Kidney glomerular epithelial cell (primary cell): ENCODE results near the gene EIF4H.
"Not testable (repeated sequence)": the region's sequence is repeated elsewhere in the genome, so short reads cannot be mapped to it uniquely, and the experiment has no call there.

Experiments
- DNase-seq: peaks from one replicate; lab custom pipeline; 2025; lab: John Stamatoyannopoulos, UW

The EIF4H gene

GRCh38 chr7:74224907-74225306 is 50.8 kb downstream of the EIF4H start:
- not testable (repeated sequence) for DNase-seq

GRCh38 chr7:74225400-74225799 is 51.2 kb downstream of the EIF4H start:
- no peak for DNase-seq

GRCh38 chr7:74226633-74227032 is 52.5 kb downstream of the EIF4H start:
- no peak for DNase-seq

GRCh38 chr7:74228951-74229900 is 55.1 kb downstream of the EIF4H start:
- DNase-seq = no peak

- DNase-seq = no peak
Measured at GRCh38 chr7:74230446-74231231, 56.5 kb downstream of the EIF4H start.

- DNase-seq = no peak
Measured at GRCh38 chr7:74231232-74231590, 57.1 kb downstream of the EIF4H start.

- no peak for DNase-seq
Measured at GRCh38 chr7:74233655-74234285, 59.6 kb downstream of the EIF4H start.

GRCh38 chr7:74235518-74236268 is 61.5 kb downstream of the EIF4H start:
- no peak for DNase-seq

GRCh38 chr7:74236284-74236683 is 62.1 kb downstream of the EIF4H start:
- DNase-seq = no peak

- no peak for DNase-seq
Measured at GRCh38 chr7:74240482-74240881, 66.3 kb downstream of the EIF4H start.

GRCh38 chr7:74242122-74242443 is 67.9 kb downstream of the EIF4H start:
- DNase-seq = no peak

- DNase-seq = no peak
Measured at GRCh38 chr7:74246497-74246896, 72.3 kb downstream of the EIF4H start.
